Mesenchymal stem cell (in vitro differentiated cells and primary cell): ENCODE results near the gene NFKB1.

ENCODE experiments used
- DNase-seq: peaks from one replicate; pipeline ENCODE4 v3.0.0-alpha.2; 2013
- H2AFZ ChIP-seq: one replicate; pipeline ENCODE4 v1.6.1; 2013; ENCODE audit warnings: low read depth, mild to moderate bottlenecking, control low read depth, inconsistent platforms, low read length, moderate library complexity
- H2AK5ac ChIP-seq: 2 replicates; pipeline ENCODE4 v1.6.1; 2013; ENCODE audit warnings: low read length, moderate library complexity, mild to moderate bottlenecking, inconsistent platforms; ENCODE audit not compliant: severe bottlenecking
- H2BK120ac ChIP-seq: one replicate; pipeline ENCODE4 v1.6.1; 2013; ENCODE audit warnings: low read depth, mild to moderate bottlenecking, inconsistent platforms, low read length, moderate library complexity
- H2BK12ac ChIP-seq, 2 experiments: one replicate each; pipeline ENCODE4 v1.6.1; 2013; ENCODE audit warnings: inconsistent platforms in 2 of 2, low read length in 2 of 2, mild to moderate bottlenecking in 2 of 2, moderate library complexity in 2 of 2, control low read depth in 1 of 2
- H2BK15ac ChIP-seq: one replicate; pipeline ENCODE4 v1.6.1; 2013; ENCODE audit warnings: mild to moderate bottlenecking, low read depth, inconsistent platforms; ENCODE audit not compliant: poor library complexity, severe bottlenecking
- H2BK5ac ChIP-seq: 2 replicates; pipeline ENCODE4 v1.6.1; 2013; ENCODE audit warnings: low read depth, mild to moderate bottlenecking, low read length, control low read depth, inconsistent platforms; ENCODE audit not compliant: poor library complexity, severe bottlenecking
- H3K14ac ChIP-seq, 2 experiments: one replicate each; pipeline ENCODE4 v1.6.1; 2013; ENCODE audit warnings: inconsistent platforms in 2 of 2, low read length in 2 of 2, control low read depth in 1 of 2, mild to moderate bottlenecking in 1 of 2, moderate library complexity in 1 of 2
- H3K18ac ChIP-seq, 2 experiments: one replicate each; pipeline ENCODE4 v1.6.1; 2013; ENCODE audit warnings: inconsistent platforms in 2 of 2, low read length in 2 of 2, control low read depth in 1 of 2, low read depth in 1 of 2, mild to moderate bottlenecking in 1 of 2
- H3K23ac ChIP-seq, 2 experiments: one replicate each; pipeline ENCODE4 v1.6.1; 2013; ENCODE audit warnings: inconsistent platforms in 2 of 2, low read length in 2 of 2, mild to moderate bottlenecking in 2 of 2, moderate library complexity in 2 of 2, control low read depth in 1 of 2
- H3K27ac ChIP-seq: 2 replicates; pipeline ENCODE4 v1.5.1; 2013; ENCODE audit warnings: mild to moderate bottlenecking, moderate library complexity, low read length, control low read depth, inconsistent platforms; ENCODE audit not compliant: poor library complexity, severe bottlenecking
- H3K27me3 ChIP-seq, 2 experiments: 2 replicates each; pipeline versions ENCODE4 v1.6.1 to v1.7.0; 2013; ENCODE audit warnings: low read length in 2 of 2, mild to moderate bottlenecking in 2 of 2, moderate library complexity in 2 of 2, control low read depth in 1 of 2, inconsistent platforms in 1 of 2; ENCODE audit not compliant: control insufficient read depth in 1 of 2, insufficient read depth in 1 of 2
- H3K36me3 ChIP-seq, 2 experiments: 2 replicates each; pipeline versions ENCODE4 v1.6.1 to v1.7.0; 2013; ENCODE audit warnings: low read length in 2 of 2, control low read depth in 1 of 2, inconsistent platforms in 1 of 2, low read depth in 1 of 2, mild to moderate bottlenecking in 1 of 2; ENCODE audit not compliant: insufficient read depth in 2 of 2, control insufficient read depth in 1 of 2
- H3K4ac ChIP-seq, 2 experiments: one replicate each; pipeline ENCODE4 v1.6.1; 2013; ENCODE audit warnings: inconsistent platforms in 2 of 2, low read length in 2 of 2, mild to moderate bottlenecking in 2 of 2, moderate library complexity in 2 of 2, control low read depth in 1 of 2, low read depth in 1 of 2
- H3K4me1 ChIP-seq: 2 replicates; pipeline ENCODE4 v1.6.1; 2013; ENCODE audit warnings: low read depth, low read length, control low read depth; ENCODE audit not compliant: control insufficient read depth, insufficient read depth
- H3K4me2 ChIP-seq: 2 replicates; pipeline ENCODE4 v1.6.1; 2013; ENCODE audit warnings: low read length, mild to moderate bottlenecking, inconsistent platforms; ENCODE audit not compliant: poor library complexity, severe bottlenecking
- H3K4me3 ChIP-seq, 2 experiments: 2 replicates each; pipeline versions ENCODE4 v1.5.1 to v1.7.0; 2013; ENCODE audit warnings: low read length in 2 of 2, mild to moderate bottlenecking in 2 of 2, control low read depth in 1 of 2, low read depth in 1 of 2; ENCODE audit not compliant: insufficient read depth in 1 of 2
- H3K79me1 ChIP-seq: replicated peaks from 2 replicates; pipeline ENCODE4 v1.6.1; 2013; ENCODE audit warnings: mild to moderate bottlenecking, control low read depth, low read length, inconsistent platforms; ENCODE audit not compliant: poor library complexity, severe bottlenecking
- H3K9ac ChIP-seq: 2 replicates; pipeline ENCODE4 v1.7.0; 2013; ENCODE audit warnings: mild to moderate bottlenecking, low read length, moderate library complexity
- H3K9me3 ChIP-seq: 2 replicates; pipeline ENCODE4 v1.7.0; 2013; ENCODE audit warnings: mild to moderate bottlenecking, low read length; ENCODE audit not compliant: control insufficient read depth
- H4K8ac ChIP-seq: one replicate; pipeline ENCODE4 v1.6.1; 2013; ENCODE audit warnings: inconsistent platforms, mild to moderate bottlenecking, low read length, moderate library complexity
- H4K91ac ChIP-seq: one replicate; pipeline ENCODE4 v1.6.1; 2013; ENCODE audit warnings: mild to moderate bottlenecking, low read length, inconsistent platforms
- WGBS: methylation state at CpG from one replicate; pipeline ENCODE4 v1.1.7; 2013; ENCODE audit warnings: mixed read lengths; 5-methylcytosine and 5-hydroxymethylcytosine counted together

Gene NFKB1

DNA sequence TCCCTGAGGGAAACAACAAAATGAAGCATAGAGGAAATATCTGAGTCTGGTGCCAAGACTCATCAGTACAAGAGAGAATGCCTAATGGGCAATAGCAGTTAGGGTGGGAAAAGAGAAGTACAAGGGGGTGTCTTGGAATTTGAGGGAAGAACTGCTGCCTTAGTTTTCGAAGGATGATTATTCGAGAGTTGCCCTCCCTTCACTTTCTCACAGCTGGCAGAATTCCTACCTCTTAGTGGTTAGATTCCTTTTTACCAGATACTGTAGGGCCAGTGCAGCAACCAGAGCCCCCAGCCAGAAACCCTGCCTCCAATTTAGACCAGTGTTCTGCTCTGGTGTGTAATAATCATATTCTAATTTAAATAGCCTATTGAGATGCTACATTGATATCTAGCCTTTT, 56.5 kb downstream of the NFKB1 start:
- no peaks in the 10 kb centered on the region for H3K36me3 ChIP-seq
- no peak overlapping the region for H2AFZ ChIP-seq
- no peak overlapping the region for H3K14ac ChIP-seq
- DNase-seq: no peak
- no peak overlapping the region for H4K8ac ChIP-seq
- H3K9ac ChIP-seq: no peak overlapping the region
- H3K4ac ChIP-seq: no peak overlapping the region
- no peak overlapping the region for H2BK5ac ChIP-seq
- no peak overlapping the region for H3K23ac ChIP-seq
- H3K27ac ChIP-seq: no peak overlapping the region
- H3K18ac ChIP-seq: no peak overlapping the region
- H4K91ac ChIP-seq: no peak overlapping the region
- H3K4me3 ChIP-seq: no peak overlapping the region
- WGBS: no CpG with 5 or more reads among the region's 2 CpGs
- H2BK12ac ChIP-seq: no peak overlapping the region
- H3K9me3 ChIP-seq: no peaks in the 10 kb centered on the region
- H3K4me1 ChIP-seq: peaks cover 2% of the 10 kb centered on the region
- no peak overlapping the region for H3K4me2 ChIP-seq
- no peak overlapping the region for H2AK5ac ChIP-seq
- no peak overlapping the region for H2BK120ac ChIP-seq
- H2BK15ac ChIP-seq: no peak overlapping the region
- H3K27me3 ChIP-seq: no peaks in the 10 kb centered on the region
- H3K79me1 ChIP-seq: peaks cover 33% of the 10 kb centered on the region

DNA sequence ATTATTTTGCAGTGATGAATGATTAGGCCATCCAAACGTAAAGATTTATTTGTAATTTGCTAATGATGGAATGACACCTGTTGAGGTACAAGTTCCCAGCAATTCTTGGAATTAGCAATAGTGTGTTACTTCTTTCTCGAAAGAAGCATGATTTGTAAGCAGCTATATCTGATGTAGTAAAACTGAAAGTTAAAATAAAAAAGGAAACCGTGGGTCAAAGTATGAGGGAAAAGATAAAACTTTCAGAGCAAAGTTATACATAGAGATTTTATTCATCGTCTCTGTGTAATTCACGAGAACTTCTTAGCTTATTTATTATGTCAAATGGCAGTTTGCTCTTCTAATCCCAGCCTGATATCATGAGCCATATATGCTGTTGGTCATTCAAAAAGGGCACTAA, 59.0 kb downstream of the NFKB1 start:
- peak overlapping the region; percentile 25 for H3K9ac ChIP-seq
- no peak overlapping the region for H2AK5ac ChIP-seq
- H3K79me1 ChIP-seq: peaks cover 34% of the 10 kb centered on the region
- no peak overlapping the region for H3K4me3 ChIP-seq
- no peak overlapping the region for H3K23ac ChIP-seq
- no peaks in the 10 kb centered on the region for H3K36me3 ChIP-seq
- H3K14ac ChIP-seq: no peak overlapping the region
- no peak overlapping the region for H2BK5ac ChIP-seq
- 95% methylated on average over 5 of the region's 5 CpGs for WGBS
- no peak overlapping the region for H3K4ac ChIP-seq
- no peak overlapping the region for H2BK15ac ChIP-seq
- no peak overlapping the region for H4K8ac ChIP-seq
- no peak for DNase-seq
- H2BK12ac ChIP-seq: no peak overlapping the region
- H3K9me3 ChIP-seq: no peaks in the 10 kb centered on the region
- H2BK120ac ChIP-seq: no peak overlapping the region
- H3K18ac ChIP-seq: no peak overlapping the region
- H3K4me1 ChIP-seq: no peaks in the 10 kb centered on the region
- no peak overlapping the region for H3K27ac ChIP-seq
- H3K4me2 ChIP-seq: no peak overlapping the region
- no peak overlapping the region for H4K91ac ChIP-seq
- H2AFZ ChIP-seq: no peak overlapping the region
- no peaks in the 10 kb centered on the region for H3K27me3 ChIP-seq

DNA sequence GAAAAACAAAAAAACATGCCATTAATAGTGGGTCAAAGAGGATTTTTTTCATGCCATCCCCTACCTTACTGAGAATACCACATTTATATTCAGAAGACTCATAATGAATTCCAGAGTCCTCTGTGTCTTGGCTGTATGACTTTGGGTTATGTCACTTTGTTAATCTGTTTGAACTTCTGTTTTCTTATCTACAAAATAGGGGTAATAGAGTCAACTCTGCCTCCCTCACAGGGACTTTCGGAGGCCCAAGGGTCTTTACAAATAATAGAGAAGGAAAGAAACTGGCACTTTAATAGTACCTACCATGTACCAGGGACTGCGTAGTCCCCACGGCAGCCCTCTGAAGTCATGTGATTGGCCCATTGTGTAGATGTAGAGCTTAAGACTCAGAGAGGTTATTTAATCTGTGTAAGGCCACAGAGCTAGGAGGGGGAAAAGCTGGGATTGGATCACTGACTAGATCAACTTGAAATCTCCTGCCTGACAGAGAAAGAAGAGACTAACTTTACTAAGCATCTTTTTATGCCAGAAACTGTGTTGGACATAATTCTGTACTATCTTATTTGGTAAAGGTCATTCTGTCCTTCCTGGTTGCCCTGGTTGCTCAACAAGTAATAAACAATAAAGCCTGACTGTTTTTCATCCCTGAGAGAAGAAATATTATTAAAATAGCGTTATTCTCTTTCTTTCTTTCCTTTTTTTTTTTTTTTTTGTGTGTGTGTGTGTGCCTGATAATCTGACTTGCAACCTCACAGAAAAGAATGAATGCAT, 59.6 kb downstream of the NFKB1 start:
- H2BK5ac ChIP-seq: no peak overlapping the region
- no peak overlapping the region for H3K23ac ChIP-seq
- DNase-seq: no peak
- H3K79me1 ChIP-seq: peaks cover 39% of the 10 kb centered on the region
- no peak overlapping the region for H2AK5ac ChIP-seq
- no peaks in the 10 kb centered on the region for H3K27me3 ChIP-seq
- 96% methylated on average over 3 of the region's 4 CpGs for WGBS
- no peak overlapping the region for H2BK15ac ChIP-seq
- no peak overlapping the region for H3K9ac ChIP-seq
- H3K27ac ChIP-seq: no peak overlapping the region
- H4K8ac ChIP-seq: no peak overlapping the region
- no peak overlapping the region for H3K4me2 ChIP-seq
- no peak overlapping the region for H2BK12ac ChIP-seq
- no peak overlapping the region for H3K4me3 ChIP-seq
- no peak overlapping the region for H2AFZ ChIP-seq
- H3K14ac ChIP-seq: no peak overlapping the region
- H3K4ac ChIP-seq: no peak overlapping the region
- no peaks in the 10 kb centered on the region for H3K4me1 ChIP-seq
- H3K18ac ChIP-seq: no peak overlapping the region
- no peaks in the 10 kb centered on the region for H3K36me3 ChIP-seq
- no peak overlapping the region for H4K91ac ChIP-seq
- H2BK120ac ChIP-seq: no peak overlapping the region
- H3K9me3 ChIP-seq: no peaks in the 10 kb centered on the region

DNA sequence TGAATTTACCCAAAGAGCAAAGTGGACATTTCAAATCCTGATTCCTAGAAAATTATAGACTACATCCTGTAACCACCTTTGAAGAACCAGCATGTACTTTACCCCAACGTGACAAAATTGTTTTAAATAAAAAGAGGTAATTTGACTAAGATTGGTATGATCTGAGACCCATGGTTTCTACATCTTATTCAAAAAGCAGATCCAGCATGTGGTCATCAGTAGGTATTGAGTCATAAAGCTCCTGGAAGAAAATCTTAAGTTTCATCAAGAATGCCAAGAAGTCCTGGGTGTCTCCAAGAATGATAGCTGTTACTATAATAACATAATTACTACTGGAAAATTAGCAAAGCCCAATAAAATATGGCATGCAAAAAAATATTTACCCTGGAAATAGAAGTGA, 61.8 kb downstream of the NFKB1 start:
- no CpG with 5 or more reads among the region's 1 CpG for WGBS
- no peak overlapping the region for H3K4me2 ChIP-seq
- no peak overlapping the region for H2BK5ac ChIP-seq
- H3K79me1 ChIP-seq: peaks cover 32% of the 10 kb centered on the region
- no peaks in the 10 kb centered on the region for H3K27me3 ChIP-seq
- H3K14ac ChIP-seq: no peak overlapping the region
- H3K9ac ChIP-seq: no peak overlapping the region
- no peaks in the 10 kb centered on the region for H3K4me1 ChIP-seq
- no peak overlapping the region for H3K27ac ChIP-seq
- H4K91ac ChIP-seq: no peak overlapping the region
- no peak overlapping the region for H3K18ac ChIP-seq
- no peak overlapping the region for H2BK120ac ChIP-seq
- H3K23ac ChIP-seq: no peak overlapping the region
- H2AFZ ChIP-seq: no peak overlapping the region
- DNase-seq: no peak
- no peak overlapping the region for H2AK5ac ChIP-seq
- peaks cover 0 to 12% of the 10 kb centered on the region in 2 experiments for H3K36me3 ChIP-seq
- no peaks in the 10 kb centered on the region for H3K9me3 ChIP-seq
- no peak overlapping the region for H2BK12ac ChIP-seq
- H3K4me3 ChIP-seq: no peak overlapping the region
- no peak overlapping the region for H4K8ac ChIP-seq
- H3K4ac ChIP-seq: no peak overlapping the region
- no peak overlapping the region for H2BK15ac ChIP-seq
